HepG2 (cell line): ENCODE results near the gene SOX13. TPM values are rescaled to one million over a fixed set of nuclear protein-coding genes. Genes with fewer than 3 reads are reported as not detected.

Experiments used
- AGO1 ChIP-seq: fragments of 200-400 bp; formaldehyde crosslinking; IDR thresholded peaks from 2 replicates; pipeline ENCODE4 v1.6.1; 2017; ENCODE audit warnings: mild to moderate bottlenecking, low read depth, low read length, moderate library complexity; ENCODE audit not compliant: poor library complexity, severe bottlenecking
- CBFB ChIP-seq: sonication (generic); formaldehyde crosslinking; IDR thresholded peaks from 2 replicates; pipeline ENCODE4 v1.4.0; 2020; ENCODE audit warnings: missing genetic modification reagents
- CEBPG ChIP-seq: IDR thresholded peaks from 2 replicates; pipeline ENCODE4 v1.6.1; 2016
- ELF3 ChIP-seq: IDR thresholded peaks from 2 replicates; pipeline ENCODE4 v1.6.1; 2016; ENCODE audit warnings: missing genetic modification reagents, missing compliant biosample characterization
- FOXA1 ChIP-seq, 2 experiments: fragments of 450-650 bp in 1 of 2; sonication (generic) in 1 of 2; formaldehyde crosslinking in 1 of 2; IDR thresholded peaks; 2 replicates each; pipeline versions ENCODE4 v1.4.0 to v1.6.1; 2016 to 2020; ENCODE audit warnings: missing genetic modification reagents in 1 of 2
- FOXP1 ChIP-seq, 2 experiments: fragments of 450-650 bp in 1 of 2; IDR thresholded peaks; 2 replicates each; pipeline ENCODE4 v1.6.1; 2017 to 2018; ENCODE audit warnings: antibody characterized with exemption in 1 of 2
- HMG20A ChIP-seq: IDR thresholded peaks from 2 replicates; pipeline ENCODE4 v1.6.1; 2016; ENCODE audit warnings: borderline replicate concordance
- HOXD1 ChIP-seq: sonication (generic); formaldehyde crosslinking; IDR thresholded peaks from 2 replicates; pipeline ENCODE4 v1.5.0; 2020; ENCODE audit warnings: missing genetic modification reagents
- ISL2 ChIP-seq: sonication (generic); formaldehyde crosslinking; IDR thresholded peaks from 2 replicates; pipeline ENCODE4 v1.5.0; 2020; ENCODE audit warnings: missing genetic modification reagents
- JDP2 ChIP-seq: sonication (generic); formaldehyde crosslinking; IDR thresholded peaks from 2 replicates; pipeline ENCODE4 v1.8.1; 2022; ENCODE audit warnings: missing genetic modification reagents, borderline replicate concordance
- MEIS1 ChIP-seq: sonication (generic); formaldehyde crosslinking; IDR thresholded peaks from 2 replicates; pipeline ENCODE4 v1.9.0; 2021; ENCODE audit warnings: mild to moderate bottlenecking, missing genetic modification reagents, moderate library complexity, borderline replicate concordance
- MTF1 ChIP-seq: sonication (generic); formaldehyde crosslinking; IDR thresholded peaks from 2 replicates; pipeline ENCODE4 v1.5.0; 2020; ENCODE audit warnings: missing genetic modification reagents
- NKX3-1 ChIP-seq: sonication (generic); formaldehyde crosslinking; IDR thresholded peaks from 2 replicates; pipeline ENCODE4 v1.5.0; 2020; ENCODE audit warnings: missing genetic modification reagents
- PHF21A ChIP-seq: sonication (generic); formaldehyde crosslinking; IDR thresholded peaks from 2 replicates; pipeline ENCODE4 v1.5.0; 2020; ENCODE audit warnings: mild to moderate bottlenecking, missing genetic modification reagents
- PPARG ChIP-seq: conservative IDR thresholded peaks from 2 replicates; pipeline ENCODE4 v1.6.1; 2016; ENCODE audit warnings: missing biosample characterization, missing genetic modification reagents
- RAD21 ChIP-seq: fragments of 450-650 bp; formaldehyde crosslinking; IDR thresholded peaks from 2 replicates; pipeline ENCODE4 v1.5.0; 2020; ENCODE audit warnings: mild to moderate bottlenecking
- RFXANK ChIP-seq: IDR thresholded peaks from 2 replicates; pipeline ENCODE4 v1.6.1; 2016
- SOX13 ChIP-seq, 3 experiments: fragments of 450-650 bp in 1 of 3; sonication (generic) in 1 of 3; formaldehyde crosslinking in 1 of 3; IDR thresholded peaks in 2 of 3; conservative IDR thresholded peaks in 1 of 3; 2 replicates each; pipeline versions ENCODE4 v1.5.0 to v1.6.1; 2016 to 2020; ENCODE audit warnings: antibody characterized with exemption in 1 of 3, mild to moderate bottlenecking in 1 of 3, missing compliant biosample characterization in 1 of 3, missing genetic modification reagents in 1 of 3, moderate library complexity in 1 of 3
- SOX6 ChIP-seq, 2 experiments: fragments of 450-650 bp in 1 of 2; sonication (generic) in 1 of 2; formaldehyde crosslinking in 1 of 2; IDR thresholded peaks; 2 replicates each; pipeline versions ENCODE4 v1.4.0 to v1.6.1; 2017 to 2020; ENCODE audit warnings: antibody characterized with exemption in 1 of 2, mild to moderate bottlenecking in 1 of 2, missing genetic modification reagents in 1 of 2
- TCF7 ChIP-seq: sonication (generic); IDR thresholded peaks from 2 replicates; pipeline ENCODE4 v1.6.1; 2016; ENCODE audit warnings: antibody characterized with exemption, low read depth
- ZMYM3 ChIP-seq: sonication (generic); formaldehyde crosslinking; IDR thresholded peaks from 2 replicates; pipeline ENCODE4 v1.5.1; 2020; ENCODE audit warnings: mild to moderate bottlenecking, missing genetic modification reagents
- ZNF225 ChIP-seq: sonication (generic); formaldehyde crosslinking; IDR thresholded peaks from 2 replicates; pipeline ENCODE4 v1.4.0; 2020; ENCODE audit warnings: mild to moderate bottlenecking, missing genetic modification reagents
- ZNF292 ChIP-seq: sonication (generic); formaldehyde crosslinking; IDR thresholded peaks from 2 replicates; pipeline ENCODE4 v1.8.1; 2022; ENCODE audit warnings: mild to moderate bottlenecking, low read depth, missing genetic modification reagents, borderline replicate concordance
- ZNF296 ChIP-seq: sonication (generic); formaldehyde crosslinking; conservative IDR thresholded peaks from 2 replicates; pipeline ENCODE4 v1.5.0; 2020; ENCODE audit warnings: mild to moderate bottlenecking, missing genetic modification reagents
- ZNF367 ChIP-seq: sonication (generic); formaldehyde crosslinking; IDR thresholded peaks from 2 replicates; pipeline ENCODE4 v1.4.0; 2020; ENCODE audit warnings: missing genetic modification reagents, borderline replicate concordance
- ZNF598 ChIP-seq: sonication (generic); formaldehyde crosslinking; IDR thresholded peaks from 2 replicates; pipeline ENCODE4 v1.5.1; 2020; ENCODE audit warnings: mild to moderate bottlenecking, missing genetic modification reagents, borderline replicate concordance
- ZNF660 ChIP-seq: sonication (generic); formaldehyde crosslinking; IDR thresholded peaks from 2 replicates; pipeline ENCODE4 v1.5.1; 2020; ENCODE audit warnings: mild to moderate bottlenecking, low read depth, missing genetic modification reagents, borderline replicate concordance
- ZNF768 ChIP-seq: sonication (generic); formaldehyde crosslinking; IDR thresholded peaks from 2 replicates; pipeline ENCODE4 v1.4.0; 2020; ENCODE audit warnings: missing genetic modification reagents
- ZNF781 ChIP-seq: sonication (generic); formaldehyde crosslinking; IDR thresholded peaks from 2 replicates; pipeline ENCODE4 v1.5.1; 2020; ENCODE audit warnings: borderline replicate concordance, mild to moderate bottlenecking, missing genetic modification reagents; ENCODE audit errors: not compliant biosample characterization
- ZNF883 ChIP-seq: sonication (generic); formaldehyde crosslinking; IDR thresholded peaks from 2 replicates; pipeline ENCODE4 v1.5.1; 2020; ENCODE audit warnings: mild to moderate bottlenecking, missing genetic modification reagents; ENCODE audit errors: not compliant biosample characterization
- polyA plus RNA-seq, 8 experiments: library from polyadenylated mRNA; depleted of rRNA in 3 of 8; stranded (reverse) in 7 of 8; unstranded in 1 of 8; fragments of >200 nt; fragmentation: Illumina TruSeq in 4 of 8; extraction: Trizol in 4 of 8; gene quantifications; 2 replicates each; pipeline versions ENCODE4 v1.2.1 to v1.2.3, GENCODE V29; 2011 to 2016; ENCODE audit warnings: low read depth in 4 of 8, missing spikeins in 1 of 8, mixed read lengths in 1 of 8; ENCODE audit not compliant: insufficient read depth in 1 of 8
- total RNA-seq, 5 experiments: library from RNA; depleted of rRNA; stranded (reverse); fragments of >200 nt; fragmentation: Illumina TruSeq; extraction: Trizol; gene quantifications; 2 replicates each; pipeline ENCODE4 v1.2.3, GENCODE V29; 2016; ENCODE audit warnings: low read depth in 1 of 5
- TF ChIP-seq, protein P1 (sequence below): sonication (generic); formaldehyde crosslinking; IDR thresholded peaks from 2 replicates; pipeline ENCODE4 v1.5.0; 2020; ENCODE audit warnings: missing genetic modification reagents
- TF ChIP-seq, protein P2 (sequence below): sonication (generic); formaldehyde crosslinking; IDR thresholded peaks from 2 replicates; pipeline ENCODE4 v1.5.0; 2020; ENCODE audit warnings: missing genetic modification reagents

Gene SOX13
- total and polyA plus RNA-seq, 2 of the 13 experiments (the other 11 are each of a cell fraction or from before 2014, with no cell fraction given), result 13.3 to 15.8 TPM

DNA sequence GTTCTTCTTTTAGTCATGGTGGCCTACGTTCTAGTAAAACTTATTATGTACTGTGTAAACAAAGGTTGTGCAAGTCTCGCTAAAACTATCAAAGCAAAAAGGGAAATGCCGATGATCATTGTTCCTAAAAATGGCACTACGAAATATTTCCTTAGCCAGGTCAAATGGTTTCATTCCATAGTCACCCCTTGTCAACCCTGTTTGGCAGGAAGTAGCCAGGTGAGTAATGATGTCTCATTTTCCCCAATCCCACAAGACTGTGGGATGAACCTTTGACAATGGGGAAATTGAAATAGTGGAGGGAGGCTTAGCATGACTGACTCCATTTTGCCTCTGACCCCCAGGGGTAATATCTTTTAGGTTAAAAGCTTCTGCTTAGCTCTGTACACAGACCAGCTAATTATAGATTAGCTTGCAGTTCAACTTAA is 98.8 kb downstream of the SOX13 start (continued):
- TF ChIP-seq SOX13 (IDR thresholded peaks at IDR 0.05), result no peak
- peak in 1 of 2 experiments; percentile 82; a peak in 2 of 4 replicates for TF ChIP-seq SOX13 (CRISPR knock-in tag; conservative IDR thresholded peaks at IDR 0.05 in 1 of 2, IDR thresholded peaks at IDR 0.05 in 1 of 2)
- no peak for TF ChIP-seq ZNF292 (CRISPR knock-in tag)
- no peak for TF ChIP-seq ZNF225
- peak; percentile 80 for TF ChIP-seq TCF7
- no peak for TF ChIP-seq MEIS1
- no peak for TF ChIP-seq ZNF367 (CRISPR knock-in tag)
- no peak for TF ChIP-seq CBFB
- no peak for TF ChIP-seq ZNF768
- TF ChIP-seq ZNF883, result no peak
- TF ChIP-seq JDP2 (CRISPR knock-in tag), result no peak
- TF ChIP-seq PPARG (CRISPR knock-in tag), result no peak
- TF ChIP-seq ZNF296 (CRISPR knock-in tag), result no peak
- no peak for TF ChIP-seq ZNF598
- no peak for TF ChIP-seq SOX6 (IDR thresholded peaks at IDR 0.05)
- TF ChIP-seq SOX6 (CRISPR knock-in tag; IDR thresholded peaks at IDR 0.05), result peak; percentile 77
- TF ChIP-seq CEBPG, result peak; percentile 62
- TF ChIP-seq PHF21A (CRISPR knock-in tag), result no peak
- TF ChIP-seq ZMYM3 (CRISPR knock-in tag), result no peak
- no peak for TF ChIP-seq RFXANK (CRISPR knock-in tag)
- no peak for TF ChIP-seq MTF1 (CRISPR knock-in tag)
- no peak for TF ChIP-seq NKX3-1 (CRISPR knock-in tag)
- TF ChIP-seq, protein P1, sequence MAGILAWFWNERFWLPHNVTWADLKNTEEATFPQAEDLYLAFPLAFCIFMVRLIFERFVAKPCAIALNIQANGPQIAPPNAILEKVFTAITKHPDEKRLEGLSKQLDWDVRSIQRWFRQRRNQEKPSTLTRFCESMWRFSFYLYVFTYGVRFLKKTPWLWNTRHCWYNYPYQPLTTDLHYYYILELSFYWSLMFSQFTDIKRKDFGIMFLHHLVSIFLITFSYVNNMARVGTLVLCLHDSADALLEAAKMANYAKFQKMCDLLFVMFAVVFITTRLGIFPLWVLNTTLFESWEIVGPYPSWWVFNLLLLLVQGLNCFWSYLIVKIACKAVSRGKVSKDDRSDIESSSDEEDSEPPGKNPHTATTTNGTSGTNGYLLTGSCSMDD (CRISPR knock-in tag), result no peak
- TF ChIP-seq FOXA1 (IDR thresholded peaks at IDR 0.05), result no peak
- TF ChIP-seq FOXA1 (CRISPR knock-in tag; IDR thresholded peaks at IDR 0.05), result peak; percentile 80
- 0 out of 2 replicates have a peak, but pooled peaks have one; percentile 14 for TF ChIP-seq ELF3
- TF ChIP-seq HMG20A (CRISPR knock-in tag), result peak; percentile 44; the same call in 1 of the 2 replicates
- no peak for TF ChIP-seq ZNF660 (CRISPR knock-in tag)
- TF ChIP-seq ISL2 (CRISPR knock-in tag), result 0 out of 2 replicates have a peak, but pooled peaks have one; percentile 18
- TF ChIP-seq ZNF781 (CRISPR knock-in tag), result no peak
- no peak for TF ChIP-seq FOXP1 (IDR thresholded peaks at IDR 0.05)
- 0 out of 2 replicates have a peak, but pooled peaks have one; percentile 7 for TF ChIP-seq FOXP1 (CRISPR knock-in tag; IDR thresholded peaks at IDR 0.05)
- no peak for TF ChIP-seq RAD21
- TF ChIP-seq, protein P2, sequence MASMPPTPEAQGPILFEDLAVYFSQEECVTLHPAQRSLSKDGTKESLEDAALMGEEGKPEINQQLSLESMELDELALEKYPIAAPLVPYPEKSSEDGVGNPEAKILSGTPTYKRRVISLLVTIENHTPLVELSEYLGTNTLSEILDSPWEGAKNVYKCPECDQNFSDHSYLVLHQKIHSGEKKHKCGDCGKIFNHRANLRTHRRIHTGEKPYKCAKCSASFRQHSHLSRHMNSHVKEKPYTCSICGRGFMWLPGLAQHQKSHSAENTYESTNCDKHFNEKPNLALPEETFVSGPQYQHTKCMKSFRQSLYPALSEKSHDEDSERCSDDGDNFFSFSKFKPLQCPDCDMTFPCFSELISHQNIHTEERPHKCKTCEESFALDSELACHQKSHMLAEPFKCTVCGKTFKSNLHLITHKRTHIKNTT (CRISPR knock-in tag), result no peak
- no peak for TF ChIP-seq AGO1
- no peak for TF ChIP-seq HOXD1 (CRISPR knock-in tag)
